ENCODE data around the gene PHLPP2. TPM values are rescaled to one million over a fixed set of nuclear protein-coding genes. Genes with fewer than 3 reads are reported as not detected.

PHLPP2 gene, protein sequence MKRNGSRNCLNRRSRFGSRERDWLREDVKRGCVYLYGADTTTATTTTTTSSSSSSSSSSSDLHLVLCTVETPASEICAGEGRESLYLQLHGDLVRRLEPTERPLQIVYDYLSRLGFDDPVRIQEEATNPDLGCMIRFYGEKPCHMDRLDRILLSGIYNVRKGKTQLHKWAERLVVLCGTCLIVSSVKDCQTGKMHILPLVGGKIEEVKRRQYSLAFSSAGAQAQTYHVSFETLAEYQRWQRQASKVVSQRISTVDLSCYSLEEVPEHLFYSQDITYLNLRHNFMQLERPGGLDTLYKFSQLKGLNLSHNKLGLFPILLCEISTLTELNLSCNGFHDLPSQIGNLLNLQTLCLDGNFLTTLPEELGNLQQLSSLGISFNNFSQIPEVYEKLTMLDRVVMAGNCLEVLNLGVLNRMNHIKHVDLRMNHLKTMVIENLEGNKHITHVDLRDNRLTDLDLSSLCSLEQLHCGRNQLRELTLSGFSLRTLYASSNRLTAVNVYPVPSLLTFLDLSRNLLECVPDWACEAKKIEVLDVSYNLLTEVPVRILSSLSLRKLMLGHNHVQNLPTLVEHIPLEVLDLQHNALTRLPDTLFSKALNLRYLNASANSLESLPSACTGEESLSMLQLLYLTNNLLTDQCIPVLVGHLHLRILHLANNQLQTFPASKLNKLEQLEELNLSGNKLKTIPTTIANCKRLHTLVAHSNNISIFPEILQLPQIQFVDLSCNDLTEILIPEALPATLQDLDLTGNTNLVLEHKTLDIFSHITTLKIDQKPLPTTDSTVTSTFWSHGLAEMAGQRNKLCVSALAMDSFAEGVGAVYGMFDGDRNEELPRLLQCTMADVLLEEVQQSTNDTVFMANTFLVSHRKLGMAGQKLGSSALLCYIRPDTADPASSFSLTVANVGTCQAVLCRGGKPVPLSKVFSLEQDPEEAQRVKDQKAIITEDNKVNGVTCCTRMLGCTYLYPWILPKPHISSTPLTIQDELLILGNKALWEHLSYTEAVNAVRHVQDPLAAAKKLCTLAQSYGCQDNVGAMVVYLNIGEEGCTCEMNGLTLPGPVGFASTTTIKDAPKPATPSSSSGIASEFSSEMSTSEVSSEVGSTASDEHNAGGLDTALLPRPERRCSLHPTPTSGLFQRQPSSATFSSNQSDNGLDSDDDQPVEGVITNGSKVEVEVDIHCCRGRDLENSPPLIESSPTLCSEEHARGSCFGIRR (N-terminal part only)
- total RNA-seq (2014; rRNA removed; shearing (Covaris generic)), result 3.0 and 3.4 TPM in 2 replicates
- 3.9 and 5.7 TPM in 2 replicates for polyA plus RNA-seq (2015; cell fraction: cytosol; rRNA removed)
- 8.2 and 10.2 TPM in 2 replicates for polyA plus RNA-seq (2015; cell fraction: nucleus; rRNA removed)

DNA sequence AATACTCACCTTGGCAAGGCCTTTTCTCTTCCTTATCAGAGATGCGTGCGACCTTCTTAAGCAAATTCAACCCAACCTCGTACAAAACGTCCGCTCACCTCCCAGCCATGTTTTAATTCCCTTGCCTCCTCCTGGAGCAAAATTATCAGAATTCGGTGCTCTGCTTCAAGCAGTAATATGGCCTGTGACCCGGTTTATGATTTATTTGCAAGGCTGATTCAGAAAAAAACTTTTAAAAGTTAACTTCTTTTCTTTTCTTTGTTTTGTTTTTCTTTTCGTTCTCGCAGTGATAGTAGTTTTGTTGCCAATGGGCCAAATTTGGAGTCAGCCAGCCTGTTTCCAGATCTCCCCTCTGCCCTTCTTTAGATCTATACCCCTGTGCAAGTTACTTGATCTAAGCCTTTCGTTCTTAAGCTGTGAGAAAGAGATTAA is at the start of gene PHLPP2:
Gene PHLPP2, minus strand, starts transcription at position 382 of the 432 bp plus-strand sequence. CDS start 9,906 bp downstream, outside the sequence.
- in situ Hi-C loops (cut with HindIII; ENCODE audit: low pct_unique_long_range_greater_than_20kb, low sequenced_read_pairs), result no loop called here
- DNase-seq (ENCODE audit: low read depth, low spot score), result no peak

DNA sequence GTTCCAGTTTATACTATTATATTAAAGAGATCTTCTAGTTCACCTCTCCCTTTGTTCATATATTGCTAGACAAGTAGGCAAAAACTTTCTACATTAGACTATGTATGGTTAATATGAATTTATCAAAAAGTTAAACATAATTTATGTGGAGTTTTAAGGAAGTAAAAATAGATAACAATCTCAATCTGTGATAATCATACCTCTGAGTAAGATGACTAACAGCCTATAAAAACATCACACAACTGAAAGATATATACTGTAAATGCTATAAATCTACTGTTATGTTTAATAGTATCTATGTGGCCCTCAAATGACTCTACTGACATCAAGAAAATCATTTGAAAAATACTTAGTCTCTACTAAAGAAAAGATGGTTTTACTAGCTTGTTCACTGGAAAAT is 47.1 kb upstream of the PHLPP2 start:
- DNase-seq (ENCODE audit: low read depth, low spot score), result no peak
- in situ Hi-C loops (cut with HindIII; ENCODE audit: low pct_unique_long_range_greater_than_20kb, low sequenced_read_pairs), result no loop called here

DNA sequence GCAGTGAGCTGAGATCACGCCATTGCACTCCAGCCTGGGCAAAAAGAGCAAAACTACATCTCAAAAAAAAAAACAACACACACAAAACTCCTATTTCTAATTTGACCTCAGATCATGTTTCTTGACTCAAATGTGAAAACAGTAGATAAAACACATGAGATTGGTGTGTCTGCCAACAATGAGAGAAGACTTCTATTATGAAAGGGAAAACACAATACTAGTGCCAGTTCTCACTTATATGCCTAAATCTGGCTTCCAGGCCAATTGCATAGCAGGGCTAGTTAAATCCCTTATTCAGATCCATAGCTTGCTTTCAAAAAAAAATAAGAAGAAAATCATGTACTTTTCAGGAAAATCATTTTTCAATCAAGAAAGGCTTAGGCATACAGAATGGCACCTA is 44.7 kb upstream of the PHLPP2 start:
- in situ Hi-C loops (cut with HindIII; ENCODE audit: low pct_unique_long_range_greater_than_20kb, low sequenced_read_pairs), result no loop called here
- no peak for DNase-seq (ENCODE audit: low read depth, low spot score)

DNA sequence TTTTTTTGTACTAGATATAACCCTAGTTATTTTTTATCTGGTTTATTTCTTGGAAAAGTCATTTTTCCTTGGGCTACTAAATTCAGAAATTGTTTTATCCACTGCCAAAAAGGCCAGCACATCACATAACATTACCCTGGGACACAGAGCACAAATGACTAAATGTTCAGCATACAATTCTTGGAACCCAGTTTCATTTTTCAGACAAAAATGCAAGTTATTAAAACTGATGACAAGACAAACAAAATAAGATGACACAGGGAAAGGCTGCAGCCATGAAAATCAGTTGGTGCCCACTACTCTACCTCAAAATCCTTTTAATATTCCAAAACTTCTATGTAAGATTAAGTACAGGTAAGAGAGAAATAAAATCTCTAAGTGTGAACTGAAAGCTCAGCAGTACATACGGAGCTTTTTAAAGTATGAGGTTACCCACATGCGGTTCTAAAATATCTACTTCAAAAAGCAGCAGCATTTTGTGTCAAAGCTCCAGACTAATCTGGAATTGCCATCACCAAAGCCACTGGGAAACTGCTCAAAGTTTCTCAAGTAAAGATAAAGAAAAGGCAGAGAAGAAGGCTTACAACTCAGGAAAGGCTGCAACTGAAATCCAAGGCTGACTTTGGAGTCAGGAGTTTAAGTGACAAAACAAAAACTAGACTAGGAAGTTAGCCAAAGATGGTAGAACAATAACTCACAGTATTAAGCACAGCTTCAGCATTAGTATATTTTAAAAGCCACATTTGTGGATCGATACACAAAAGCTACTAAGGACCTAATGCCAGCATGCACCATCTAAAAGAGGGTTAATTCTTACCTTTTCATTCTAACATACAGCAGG is 42.8 kb upstream of the PHLPP2 start:
- in situ Hi-C loops (cut with HindIII; ENCODE audit: low pct_unique_long_range_greater_than_20kb, low sequenced_read_pairs), result no loop called here

DNA sequence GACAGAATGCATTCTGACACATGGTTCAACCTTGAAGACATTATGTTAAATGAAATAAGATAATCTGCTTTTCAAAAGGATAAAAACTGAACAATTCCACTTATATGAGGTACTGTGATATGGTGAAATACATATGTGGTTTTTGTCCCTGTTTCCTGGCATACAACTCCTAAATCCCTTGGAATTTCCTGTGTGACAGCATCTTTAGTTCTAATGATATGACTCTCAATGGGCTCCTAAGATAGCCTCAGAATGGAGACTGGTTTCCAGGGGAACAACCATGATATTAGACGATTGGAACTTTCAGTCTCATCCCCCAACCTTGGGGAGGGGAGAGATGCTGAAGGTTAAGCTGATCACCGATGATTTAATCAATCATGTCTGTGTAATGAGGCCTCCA is 37.7 kb upstream of the PHLPP2 start:
- DNase-seq (ENCODE audit: low read depth, low spot score), result no peak
- in situ Hi-C loops (cut with HindIII; ENCODE audit: low pct_unique_long_range_greater_than_20kb, low sequenced_read_pairs), result no loop called here

More for the DNA sequence above, 42.8 kb upstream of the PHLPP2 start:
- peak; percentile 19 for DNase-seq (ENCODE audit: low read depth, low spot score)

DNA sequence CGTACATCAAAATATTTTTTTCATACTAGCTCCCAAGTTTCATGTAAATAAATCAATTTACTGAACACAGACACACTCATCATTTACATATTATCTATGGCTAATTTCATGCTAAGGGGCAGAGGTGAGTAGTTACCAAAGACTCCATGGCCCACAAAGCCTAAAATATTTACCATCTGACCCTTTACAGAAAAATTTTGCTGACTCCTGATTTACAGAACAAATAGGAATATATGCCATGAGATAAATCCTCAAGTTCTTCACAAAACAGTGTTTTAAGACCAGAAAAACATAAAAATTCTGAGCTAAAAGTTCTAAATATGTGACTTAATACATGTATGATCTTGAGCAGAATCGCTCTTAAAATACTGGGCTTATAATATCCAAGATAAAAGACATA is 36.6 kb upstream of the PHLPP2 start:
- in situ Hi-C loops (cut with HindIII; ENCODE audit: low pct_unique_long_range_greater_than_20kb, low sequenced_read_pairs), result no loop called here
- no peak for DNase-seq (ENCODE audit: low read depth, low spot score)

DNA sequence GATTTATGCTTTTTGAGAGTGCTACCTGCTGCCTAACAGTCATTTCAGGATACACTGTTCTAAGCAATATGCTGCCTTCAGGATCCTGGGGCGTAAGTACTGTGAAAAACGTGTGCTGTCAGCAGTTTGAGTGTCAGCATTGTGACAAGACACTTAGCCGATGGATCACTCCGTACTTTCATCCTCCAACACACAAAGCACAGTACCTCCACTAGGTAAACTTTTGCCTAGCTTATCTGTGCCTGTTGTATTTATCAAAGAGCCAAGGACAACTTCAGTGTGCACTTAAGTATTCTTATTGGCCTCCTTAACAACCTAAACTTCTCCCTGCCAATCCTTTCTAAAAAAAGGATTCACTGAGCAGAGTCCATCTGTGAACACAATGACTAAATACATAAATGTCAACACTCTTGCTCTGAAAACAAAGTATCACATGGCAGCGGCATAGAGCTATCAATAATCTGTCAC is 33.8 kb upstream of the PHLPP2 start:
- in situ Hi-C loops (cut with HindIII; ENCODE audit: low pct_unique_long_range_greater_than_20kb, low sequenced_read_pairs), result no loop called here
- no peak for DNase-seq (ENCODE audit: low read depth, low spot score)

DNA sequence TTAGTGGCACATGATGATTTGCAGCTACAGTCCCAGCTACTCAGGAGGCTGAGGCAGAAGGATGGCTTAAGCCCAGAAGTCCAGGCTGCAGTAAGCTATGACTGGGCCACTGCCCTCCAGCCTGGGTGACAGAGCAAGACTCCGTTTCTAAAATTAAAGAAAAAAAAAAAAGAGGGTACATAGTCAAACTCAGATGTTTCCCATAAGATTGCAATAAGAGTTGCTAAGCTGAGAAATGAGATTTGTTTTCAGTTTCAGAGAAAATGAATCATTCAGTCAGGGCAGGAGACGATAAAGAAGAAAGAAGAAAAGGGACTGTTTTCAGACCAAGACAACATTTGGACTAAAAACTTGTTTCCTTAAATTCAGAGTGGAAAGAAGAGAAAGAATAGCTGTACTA is 30.2 kb upstream of the PHLPP2 start:
- in situ Hi-C loops (cut with HindIII; ENCODE audit: low pct_unique_long_range_greater_than_20kb, low sequenced_read_pairs), result no loop called here
- no peak for DNase-seq (ENCODE audit: low read depth, low spot score)

DNA sequence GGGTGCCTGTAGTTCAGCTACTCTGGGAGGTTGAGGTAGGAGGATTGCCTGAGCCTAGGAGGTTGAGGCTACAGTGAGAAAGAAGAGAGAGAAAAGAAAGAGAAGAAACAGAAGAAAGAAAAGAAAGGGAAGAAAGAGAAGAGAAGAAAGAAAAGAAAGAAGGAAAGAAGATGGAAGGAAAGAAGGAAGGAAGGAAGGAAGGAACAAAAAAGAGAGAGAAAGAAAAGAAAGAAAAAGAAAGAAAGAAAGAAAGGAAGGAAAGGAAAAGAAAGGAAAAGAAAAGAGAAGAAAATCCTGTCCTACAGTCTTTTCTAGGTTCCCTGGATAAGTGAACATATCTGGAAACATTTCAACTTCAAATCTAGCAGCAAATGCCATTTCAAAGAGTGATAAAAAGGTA is 29.6 kb upstream of the PHLPP2 start:
- in situ Hi-C loops (cut with HindIII; ENCODE audit: low pct_unique_long_range_greater_than_20kb, low sequenced_read_pairs), result no loop called here
- DNase-seq (ENCODE audit: low read depth, low spot score), result no peak

DNA sequence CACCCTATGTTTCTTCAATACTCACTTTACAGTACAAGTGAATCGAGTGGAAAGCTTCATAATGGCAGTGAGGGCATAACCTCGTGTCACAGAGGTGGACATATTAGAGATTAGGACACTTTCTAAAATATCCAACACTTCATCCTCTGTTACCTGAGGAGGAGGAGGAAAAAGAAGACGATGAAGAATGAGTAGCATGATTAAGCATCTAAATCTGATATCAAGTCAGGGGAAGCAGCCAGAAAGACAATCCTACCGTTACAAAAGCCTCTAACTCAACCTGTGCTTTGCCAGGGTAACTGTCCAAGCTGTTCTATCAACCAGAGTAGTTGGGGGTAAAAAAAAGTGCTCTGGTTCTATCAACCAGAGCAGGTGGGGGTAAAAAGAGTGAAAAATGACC is 23.7 kb upstream of the PHLPP2 start:
- in situ Hi-C loops (cut with HindIII; ENCODE audit: low pct_unique_long_range_greater_than_20kb, low sequenced_read_pairs), result no loop called here

DNA sequence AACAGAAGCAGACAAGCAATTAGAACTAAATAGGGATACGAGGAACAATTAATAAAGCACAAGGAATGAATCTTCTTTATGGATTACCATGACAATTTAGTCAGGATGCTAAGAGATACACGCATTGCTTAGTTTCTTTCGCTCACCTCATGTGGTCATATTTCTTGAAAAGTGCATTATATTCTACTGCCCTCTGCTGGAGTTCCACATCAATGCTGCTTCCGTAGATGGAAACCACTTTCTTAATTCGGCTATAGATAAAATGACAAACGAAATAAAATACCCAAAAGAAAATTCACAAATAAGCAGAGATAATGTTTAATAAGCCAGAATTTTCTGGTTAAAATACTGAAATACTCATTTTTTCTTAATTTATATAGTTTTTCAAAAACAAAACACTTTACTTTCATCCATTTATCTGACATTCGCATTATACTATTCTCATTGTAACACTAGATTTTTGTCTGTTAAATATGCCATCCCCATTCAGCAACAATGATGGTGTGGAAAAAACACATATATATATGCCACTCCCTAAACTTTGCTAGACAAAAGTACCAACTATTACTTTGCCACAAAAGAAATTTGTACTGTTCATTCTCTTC is 22.0 kb upstream of the PHLPP2 start:
- DNase-seq (ENCODE audit: low read depth, low spot score), result peak; percentile 68
- in situ Hi-C loops (cut with HindIII; ENCODE audit: low pct_unique_long_range_greater_than_20kb, low sequenced_read_pairs), result no loop called here

More for the DNA sequence above, 23.7 kb upstream of the PHLPP2 start:
- DNase-seq (ENCODE audit: low read depth, low spot score), result no peak

DNA sequence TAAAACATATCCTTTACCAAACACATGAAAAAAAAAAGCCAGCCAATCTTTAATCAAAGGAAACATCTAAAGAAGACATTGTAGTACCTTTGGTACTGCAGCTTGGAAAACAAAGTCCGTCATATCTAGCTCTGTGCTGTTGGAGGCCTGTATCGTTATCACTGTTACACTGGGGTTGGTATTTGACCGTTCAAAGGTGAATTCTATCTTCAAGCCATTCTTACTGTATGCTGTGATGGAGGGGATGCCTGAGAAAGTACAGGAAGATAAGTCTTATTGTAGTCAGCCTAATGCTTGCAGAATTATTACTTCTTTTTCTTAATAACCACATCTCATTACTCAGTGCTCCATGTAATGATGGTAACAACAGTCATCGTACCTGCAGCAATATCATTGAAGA is 14.4 kb upstream of the PHLPP2 start:
- DNase-seq (ENCODE audit: low read depth, low spot score), result no peak
- in situ Hi-C loops (cut with HindIII; ENCODE audit: low pct_unique_long_range_greater_than_20kb, low sequenced_read_pairs), result no loop called here

DNA sequence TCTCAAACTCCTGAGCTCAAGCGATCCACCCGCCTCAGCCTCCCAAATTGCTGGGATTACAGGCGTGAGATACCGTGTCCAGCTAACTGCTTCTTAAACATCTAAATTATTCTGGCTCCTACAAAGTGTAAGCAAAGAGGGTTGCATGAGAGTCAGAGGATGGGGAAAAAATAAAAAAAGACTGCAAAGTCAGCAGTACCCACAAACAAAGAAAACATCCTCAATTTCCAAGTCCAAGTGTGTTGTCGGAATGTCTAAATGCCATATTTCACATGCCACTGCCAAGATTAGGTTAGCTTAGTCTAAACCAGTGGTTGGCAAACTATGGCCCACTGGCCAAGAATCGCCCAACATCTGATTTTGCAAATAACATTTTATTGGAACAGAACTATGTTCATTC is 13.0 kb upstream of the PHLPP2 start:
- in situ Hi-C loops (cut with HindIII; ENCODE audit: low pct_unique_long_range_greater_than_20kb, low sequenced_read_pairs), result no loop called here
- DNase-seq (ENCODE audit: low read depth, low spot score), result no peak

DNA sequence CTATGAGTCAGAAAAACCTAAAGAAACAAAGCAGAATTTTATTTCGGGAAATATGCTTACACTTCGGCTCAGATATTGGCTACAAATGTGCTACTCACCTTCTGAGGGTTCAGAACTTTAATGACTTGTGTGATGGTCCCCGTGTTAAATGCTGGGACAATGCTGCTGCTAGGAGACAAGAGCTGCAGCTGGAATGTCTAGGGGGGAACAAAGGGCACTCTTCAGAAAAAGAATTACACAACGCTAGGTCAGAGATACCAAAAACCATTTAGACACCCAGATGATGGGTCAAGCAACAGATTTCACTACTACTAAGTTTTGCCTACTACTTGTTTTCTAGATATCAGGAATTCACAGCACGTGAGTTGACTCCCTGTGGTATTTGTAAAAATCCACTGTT is 10.0 kb upstream of the PHLPP2 start:
- DNase-seq (ENCODE audit: low read depth, low spot score), result no peak
- in situ Hi-C loops (cut with HindIII; ENCODE audit: low pct_unique_long_range_greater_than_20kb, low sequenced_read_pairs), result no loop called here

DNA sequence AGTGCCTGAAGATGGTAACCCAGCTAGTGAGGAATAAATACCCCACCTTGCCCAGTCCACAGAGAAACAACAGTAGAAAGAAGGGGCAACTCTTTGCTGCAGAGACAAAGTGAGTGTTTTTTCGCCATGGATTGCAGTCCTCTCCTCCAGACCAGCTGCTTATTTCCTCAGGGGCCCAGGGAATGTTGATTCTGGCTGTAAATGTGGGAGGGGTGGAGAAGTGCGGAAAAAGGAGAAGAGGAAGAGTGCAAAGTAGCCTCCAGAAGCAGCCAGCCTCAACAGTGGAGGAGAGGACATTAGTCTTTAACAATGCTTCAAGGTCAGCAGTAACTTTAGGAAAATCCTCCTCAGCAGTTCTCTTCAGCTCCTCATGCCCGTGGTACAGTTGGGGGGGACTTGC is 8.1 kb upstream of the PHLPP2 start:
- DNase-seq (ENCODE audit: low read depth, low spot score), result no peak
- in situ Hi-C loops (cut with HindIII; ENCODE audit: low pct_unique_long_range_greater_than_20kb, low sequenced_read_pairs), result no loop called here

DNA sequence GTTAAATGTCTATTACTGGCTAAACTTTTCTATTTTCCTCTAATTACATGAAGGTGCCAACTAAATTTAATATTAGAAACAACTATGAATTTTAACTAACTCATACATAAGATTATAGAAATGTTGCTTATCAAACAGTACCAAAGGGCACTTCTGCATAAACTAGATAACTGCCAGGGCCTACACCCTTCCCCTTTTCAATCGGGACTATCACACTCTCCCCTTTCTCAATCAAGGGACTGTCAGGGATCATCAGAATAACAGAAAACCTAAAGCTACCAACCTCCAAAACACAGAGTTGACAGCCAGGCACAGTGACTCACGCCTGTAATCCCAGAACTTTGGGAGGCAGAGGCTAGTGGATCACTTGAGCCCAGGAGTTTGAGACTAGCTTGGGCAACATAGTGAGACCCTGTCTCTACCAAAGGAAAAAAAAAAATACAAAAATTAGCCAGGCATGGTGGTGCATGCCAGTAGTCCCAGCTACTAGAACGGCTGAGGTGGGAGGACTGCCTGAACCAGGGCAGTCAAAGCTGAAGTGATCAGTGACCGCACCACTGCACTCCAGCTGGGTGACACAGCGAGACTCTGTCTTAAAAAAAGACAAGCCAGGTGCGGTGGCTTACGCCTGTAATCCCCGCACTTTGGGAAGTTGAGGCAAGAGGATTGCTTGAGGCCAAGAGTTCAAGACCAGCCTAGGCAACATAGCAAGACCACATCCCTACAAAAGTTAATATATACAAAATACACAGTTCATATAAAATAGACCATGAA is 3.2 kb upstream of the PHLPP2 start:
- DNase-seq (ENCODE audit: low read depth, low spot score), result no peak
- in situ Hi-C loops (cut with HindIII; ENCODE audit: low pct_unique_long_range_greater_than_20kb, low sequenced_read_pairs), result no loop called here
